Activated CD4-positive, CD25-positive, alpha-beta regulatory T cell treated with anti-CD3 and anti-CD28 coated beads, Interleukin-2, amount 50 U/mL, for 24 hours (primary cell): ENCODE data around the gene SBNO1.
"Not testable (repeated sequence)": the region's sequence is repeated elsewhere in the genome, so short reads cannot be mapped to it uniquely, and the experiment has no call there.

Experiments
- ATAC-seq, 2 donors: fragments of 150-1000 bp; cut with Tn5 transposase; one replicate each; pipeline ENCODE4 v1.10.0; 2021; ENCODE audit warnings: mild to moderate bottlenecking in 1 of 2, moderate library complexity in 1 of 2

Gene SBNO1

DNA sequence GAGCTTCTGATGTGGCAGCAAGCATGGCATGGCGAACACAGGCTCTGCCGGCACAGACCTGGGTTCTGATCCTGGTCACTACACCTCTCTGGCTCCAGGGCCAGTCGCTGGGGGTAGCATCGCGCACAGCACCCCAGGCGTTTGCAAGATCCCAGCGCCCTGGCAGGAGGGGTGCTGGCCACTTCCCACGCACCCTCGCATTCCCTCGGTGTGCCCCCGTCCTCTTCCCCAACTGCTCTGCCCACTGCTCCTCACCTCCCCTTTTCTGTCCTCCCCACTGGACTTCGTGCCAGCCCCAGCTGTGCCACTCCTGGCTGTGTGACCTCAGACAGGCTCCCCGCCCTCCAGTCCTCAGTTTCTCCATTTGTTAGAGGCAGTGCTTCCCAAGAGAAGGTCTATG lies 95.8 kb downstream of the SBNO1 start:
- no peak for ATAC-seq

DNA sequence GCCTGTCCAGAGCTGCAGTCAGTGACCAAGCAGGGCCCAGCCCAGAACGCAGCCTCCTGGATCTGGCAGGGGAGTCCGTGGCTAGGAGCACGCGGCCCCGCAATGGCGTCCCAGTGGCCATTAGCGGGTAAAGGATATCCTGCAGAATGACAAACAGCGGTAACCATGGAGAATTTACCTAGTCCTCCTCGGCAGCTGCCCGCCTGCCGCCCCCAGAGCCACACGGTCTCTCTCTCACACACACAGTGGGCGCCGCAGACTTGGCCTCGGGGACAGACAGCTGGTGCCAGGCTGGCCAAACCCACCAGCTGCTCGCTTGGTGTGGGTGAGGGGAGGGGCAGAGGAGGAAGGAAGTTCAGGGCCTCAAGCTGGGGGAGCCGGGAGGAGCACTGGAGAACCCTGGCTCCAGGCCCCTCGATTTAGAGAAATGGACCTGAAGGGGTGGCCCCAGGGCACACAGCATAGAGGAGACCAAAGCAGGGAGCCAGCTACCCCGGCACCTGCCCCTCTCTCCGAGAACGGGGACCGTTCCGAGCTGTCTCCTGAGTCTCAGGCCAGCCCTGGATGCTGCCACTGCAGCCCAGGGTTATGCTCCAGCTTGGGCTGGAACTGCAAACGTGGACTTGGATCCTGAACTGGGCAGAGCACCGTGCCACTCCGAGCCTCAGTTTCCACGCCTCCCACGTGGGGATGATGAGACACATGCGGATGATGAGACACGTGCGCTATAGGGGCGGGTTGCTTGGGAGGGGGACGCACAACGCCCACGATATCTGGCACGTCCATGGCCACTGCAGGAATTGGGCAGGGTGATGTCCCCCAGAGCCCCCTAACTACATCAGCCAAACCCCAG lies 96.4 kb downstream of the SBNO1 start:
- no peak for ATAC-seq

DNA sequence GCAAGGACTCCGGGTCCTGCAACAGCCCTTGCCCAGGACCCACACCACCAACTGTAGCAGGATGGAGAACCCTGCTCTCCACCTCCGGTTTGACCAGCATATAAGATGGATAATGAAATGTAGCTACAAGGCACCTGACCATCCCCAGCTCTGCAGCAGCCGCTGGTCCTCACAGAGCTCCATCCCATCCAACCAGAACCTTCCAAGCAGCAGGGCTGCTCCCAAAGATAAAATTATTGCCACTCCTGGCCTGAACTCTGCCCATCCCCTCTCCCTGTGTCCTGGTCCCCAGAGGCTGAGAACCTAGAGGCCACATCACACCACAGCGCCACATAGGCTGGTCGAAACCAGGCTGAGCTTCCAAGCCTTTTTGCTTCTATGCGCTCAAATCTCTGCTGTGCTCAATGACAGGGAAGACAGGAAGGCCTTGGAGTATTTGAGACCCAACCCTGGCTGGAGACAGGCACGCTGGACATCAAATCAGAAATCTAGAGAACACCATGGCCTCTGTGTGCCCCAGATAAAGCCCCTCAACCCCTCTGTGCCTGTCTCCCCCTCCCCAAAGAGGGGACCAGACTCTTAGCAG lies 97.2 kb downstream of the SBNO1 start:
- no peak for ATAC-seq

DNA sequence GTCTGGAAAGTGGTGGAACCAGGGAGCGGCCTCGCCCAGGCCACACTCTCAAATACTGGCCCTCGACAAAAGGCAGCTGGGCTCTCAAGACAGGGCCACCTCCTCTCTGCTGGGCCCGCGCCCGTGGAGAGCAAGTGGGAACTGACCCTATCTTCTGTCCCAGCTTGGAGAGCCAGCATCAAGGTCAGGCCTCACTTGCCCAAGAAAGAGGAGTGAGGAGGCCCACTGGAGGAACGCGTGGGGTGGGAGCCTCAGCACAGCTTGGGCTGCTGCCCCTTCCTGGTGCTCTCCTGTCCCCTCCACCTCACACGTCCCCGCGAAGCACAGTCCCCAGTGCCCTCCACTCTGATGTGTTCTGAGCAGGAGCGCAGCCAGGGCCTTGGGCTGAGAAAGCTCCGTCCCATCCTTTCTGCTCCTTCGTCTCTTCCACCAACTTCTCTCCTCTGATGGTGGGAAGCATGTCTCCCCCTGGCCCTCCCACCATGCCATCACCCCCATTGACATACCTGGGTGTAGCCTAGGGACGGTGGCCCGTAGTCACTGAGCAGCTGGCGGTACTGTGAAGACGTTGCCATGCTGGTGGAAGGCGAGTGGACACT lies 97.9 kb downstream of the SBNO1 start:
- no peak for ATAC-seq

DNA sequence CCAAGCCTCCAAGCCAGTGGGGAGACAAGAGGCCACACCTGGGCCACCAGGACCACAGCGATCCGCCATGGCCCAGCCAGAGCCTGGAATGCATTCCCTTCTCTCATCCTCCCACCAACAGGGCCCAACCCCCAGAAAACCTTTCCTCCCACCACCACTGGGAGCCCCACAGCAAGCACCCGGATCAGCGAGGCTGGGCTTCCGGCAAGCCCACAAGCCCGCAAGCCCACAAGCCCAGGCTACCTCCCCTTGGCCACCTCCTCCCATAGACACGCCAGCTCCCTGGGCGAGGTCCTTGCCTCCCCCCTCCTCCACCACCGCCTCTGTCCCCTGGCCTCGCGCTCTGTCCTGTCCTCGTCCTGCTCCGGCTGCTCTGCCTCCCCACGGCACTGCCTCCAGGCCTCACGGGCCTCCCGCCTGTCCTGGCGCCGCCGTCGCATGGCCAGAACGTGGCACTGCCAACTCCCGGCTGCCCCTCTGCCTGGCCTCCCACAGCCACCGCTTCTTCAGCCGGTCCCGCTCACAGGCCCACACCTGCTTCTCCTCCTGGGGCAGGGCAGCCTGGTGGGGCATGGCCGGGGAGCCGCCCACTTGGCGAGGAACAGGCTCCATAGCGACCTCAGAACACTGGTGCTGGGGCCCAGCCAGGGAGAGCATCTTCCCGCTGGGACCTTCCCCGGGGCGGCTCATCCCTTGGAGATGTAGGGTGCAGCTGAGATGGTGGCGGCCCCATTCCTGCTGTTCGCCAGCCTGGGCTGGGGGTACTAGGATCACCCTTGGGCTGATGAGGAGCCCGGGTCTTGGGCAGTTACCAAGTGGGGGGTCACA lies 98.6 kb downstream of the SBNO1 start:
- no peak for ATAC-seq

DNA sequence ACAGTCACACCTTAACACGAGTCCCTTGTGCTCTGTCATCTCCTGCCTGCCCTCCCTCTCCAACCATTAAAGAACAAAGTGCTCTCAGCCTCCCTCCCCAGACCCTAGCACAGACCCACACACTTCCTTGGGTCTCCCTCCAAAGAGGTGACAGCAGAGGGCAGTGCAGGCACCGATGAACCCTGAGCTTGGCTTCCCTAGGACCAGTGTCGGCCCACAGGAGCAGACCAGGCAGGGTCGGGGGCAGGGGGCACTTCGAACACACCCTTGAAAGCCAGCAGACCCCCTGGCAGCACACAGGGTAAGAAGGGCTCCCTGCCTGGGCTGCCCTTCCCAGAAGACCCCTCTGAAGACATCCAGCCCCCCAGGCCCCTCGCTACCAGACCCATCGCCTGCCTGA lies 100.0 kb downstream of the SBNO1 start:
- ATAC-seq: no peak

DNA sequence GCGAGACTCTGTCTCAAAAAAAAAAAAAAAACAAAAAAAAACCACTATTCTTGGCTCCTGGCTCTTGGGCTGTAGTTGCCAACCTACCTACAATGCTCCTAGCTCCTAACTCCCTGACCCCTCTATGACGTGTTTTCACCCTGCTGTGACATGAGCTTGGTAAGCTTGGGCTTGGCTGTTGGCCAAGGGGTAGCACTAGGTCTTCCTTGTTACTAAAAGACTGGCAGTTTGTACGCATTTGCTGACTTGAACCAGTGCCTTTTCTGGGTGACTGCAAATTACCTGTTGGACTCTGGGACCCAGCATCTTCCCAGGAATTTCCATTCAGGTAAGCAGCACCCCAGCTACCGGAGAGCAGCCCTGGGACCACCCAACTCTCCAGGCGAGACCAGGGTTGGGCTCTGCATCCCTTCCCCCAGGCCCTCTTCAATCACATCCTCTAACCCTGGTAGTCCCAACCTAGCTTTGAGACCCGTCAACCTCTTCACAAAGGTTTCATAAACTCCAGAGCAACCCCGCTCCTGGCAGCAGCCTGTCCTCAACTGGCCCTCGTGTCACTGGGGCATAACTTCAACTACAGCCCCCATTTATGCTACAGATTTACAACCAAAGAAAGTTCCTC lies 101.3 kb downstream of the SBNO1 start:
- ATAC-seq: no peak

DNA sequence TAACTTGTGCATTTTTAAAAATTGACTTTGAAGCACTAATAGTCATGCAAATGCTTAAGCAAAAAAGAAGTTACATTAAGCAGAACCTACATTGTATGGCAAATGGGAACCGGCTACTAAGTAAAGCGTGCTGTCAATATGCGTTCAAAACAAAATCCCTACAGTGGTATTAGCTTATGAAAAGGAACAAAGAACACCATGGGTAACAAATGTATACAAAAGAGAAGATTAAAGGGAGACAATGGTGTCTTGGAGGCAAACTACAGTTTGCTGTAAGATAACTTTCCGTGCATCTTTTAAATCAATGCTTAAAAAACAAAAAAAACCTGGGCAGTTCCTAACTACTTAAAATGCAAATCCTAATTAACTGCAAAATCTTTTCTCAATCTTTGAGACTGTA lies 103.5 kb downstream of the SBNO1 start:
- ATAC-seq: no peak

DNA sequence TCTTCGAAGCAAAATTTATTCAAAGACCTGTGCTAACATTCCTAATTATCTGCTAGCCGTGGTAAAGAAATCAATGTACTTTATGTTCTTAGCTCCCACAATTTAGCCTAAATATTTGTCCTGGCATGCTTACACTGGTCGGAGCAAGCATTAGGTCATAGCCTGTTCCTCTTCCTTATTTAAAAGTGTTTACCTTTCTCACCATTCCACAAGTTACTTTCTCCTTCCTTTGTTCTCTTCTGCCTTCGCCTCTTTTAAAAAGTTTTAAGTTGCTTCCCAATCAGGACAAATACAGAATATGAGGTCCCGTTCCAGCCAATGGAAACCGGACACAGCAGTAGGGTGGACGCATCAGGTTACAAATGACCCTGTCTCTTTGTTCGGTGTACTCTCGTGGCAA lies 104.6 kb downstream of the SBNO1 start:
- no peak for ATAC-seq

DNA sequence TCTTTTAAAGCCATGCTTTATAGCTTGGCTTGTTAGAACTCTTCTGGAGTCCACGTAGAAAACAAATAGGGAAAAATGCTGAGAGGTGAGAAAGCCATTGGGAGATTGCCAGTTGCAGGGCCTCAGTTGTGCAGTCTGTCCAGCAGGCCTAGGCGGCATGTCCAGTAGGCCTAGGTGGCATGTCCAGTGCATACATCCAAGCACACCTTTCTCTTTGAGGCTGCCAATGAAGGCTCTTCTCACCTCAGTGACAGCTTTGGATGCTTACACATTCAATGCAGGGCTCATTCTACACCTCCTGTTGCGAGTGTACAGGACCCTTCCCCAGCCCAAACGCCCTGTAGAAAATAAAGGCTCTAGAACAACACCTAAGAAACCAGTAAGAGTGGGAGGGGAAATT lies 106.1 kb downstream of the SBNO1 start:
- ATAC-seq: no peak

DNA sequence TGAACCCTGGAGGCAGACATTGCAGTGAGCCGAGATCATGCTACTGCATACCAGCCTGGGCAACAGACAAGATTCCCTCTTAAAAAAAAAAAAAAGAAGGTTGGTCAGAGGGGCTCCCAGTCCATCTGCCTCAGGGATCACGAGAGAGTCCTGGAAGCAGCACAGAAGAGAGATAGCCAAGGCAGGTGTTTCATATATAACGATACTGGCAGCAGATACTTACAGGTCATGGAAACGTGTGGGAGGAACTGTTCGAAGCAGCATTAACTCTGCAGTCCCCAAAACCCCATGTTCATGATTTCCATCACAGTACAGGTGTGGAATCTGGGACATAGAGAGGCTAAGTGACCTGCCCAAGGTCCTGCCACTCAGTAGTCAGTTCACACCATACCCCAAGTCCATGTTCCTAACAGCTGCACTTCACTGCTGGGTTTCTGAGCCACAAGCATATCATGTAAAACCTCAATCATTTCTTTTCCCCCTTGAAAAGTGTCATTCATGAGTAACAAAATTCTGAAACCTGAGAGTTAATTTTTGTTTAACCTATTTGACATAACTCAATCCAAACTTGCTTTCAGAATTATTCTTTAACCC lies 109.7 kb downstream of the SBNO1 start:
- peak in 1 of 2 donors; percentile 33 for ATAC-seq

DNA sequence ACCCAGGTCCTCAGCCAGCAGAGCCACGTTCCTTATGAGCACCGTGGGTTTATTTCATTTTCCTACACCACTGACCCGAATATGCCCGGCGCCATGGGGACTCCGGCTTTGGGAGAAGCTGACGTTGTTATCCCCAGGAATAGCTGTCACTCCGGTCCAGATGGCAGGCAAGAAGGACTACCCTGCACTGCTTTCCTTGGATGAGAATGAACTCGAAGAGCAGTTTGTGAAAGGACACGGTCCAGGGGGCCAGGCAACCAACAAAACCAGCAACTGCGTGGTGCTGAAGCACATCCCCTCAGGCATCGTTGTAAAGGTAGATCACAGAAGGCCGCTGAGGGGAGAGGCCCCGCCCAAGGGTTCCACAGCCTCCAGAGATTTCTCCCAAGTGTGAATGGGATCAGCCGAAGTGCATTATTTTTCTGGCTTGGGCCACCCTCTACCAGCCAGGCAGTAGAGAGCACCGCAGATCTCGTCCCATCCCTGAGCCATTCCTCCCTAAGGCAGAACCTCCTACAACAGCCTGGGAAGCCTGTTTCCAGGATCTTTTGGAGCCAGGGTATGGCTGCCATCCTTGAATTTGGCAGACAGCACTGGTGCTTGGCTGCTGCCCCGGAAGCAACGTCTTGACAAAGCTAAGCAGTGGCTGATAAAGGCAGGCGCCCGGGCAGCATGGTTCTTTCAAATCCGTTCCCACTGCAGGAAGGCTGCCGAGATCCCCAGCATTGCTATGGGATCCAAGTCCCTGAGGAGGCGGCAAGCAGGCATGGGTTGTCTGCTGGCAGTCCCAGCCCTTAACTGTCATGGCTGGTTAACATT lies 110.8 kb downstream of the SBNO1 start:
- no peak for ATAC-seq

DNA sequence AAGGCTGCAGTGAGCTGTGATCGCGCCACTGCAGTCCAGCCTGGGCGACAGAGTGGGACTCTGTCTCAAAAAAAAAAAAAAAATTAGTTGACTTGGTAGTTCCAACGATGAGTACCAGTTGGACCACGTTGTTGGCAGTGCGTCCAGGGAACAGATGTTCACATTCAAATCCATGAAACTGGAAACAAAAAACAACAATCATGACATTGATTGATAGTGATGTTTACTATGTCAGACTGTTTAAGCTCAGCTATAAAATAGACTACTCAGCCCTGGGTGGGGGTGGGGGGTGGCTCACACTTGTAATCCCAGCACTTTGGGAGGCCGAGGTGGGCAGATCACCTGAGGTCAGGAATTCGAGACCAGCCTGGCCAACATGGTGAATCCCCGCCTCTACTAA lies 112.3 kb downstream of the SBNO1 start:
- ATAC-seq: not testable (repeated sequence)

DNA sequence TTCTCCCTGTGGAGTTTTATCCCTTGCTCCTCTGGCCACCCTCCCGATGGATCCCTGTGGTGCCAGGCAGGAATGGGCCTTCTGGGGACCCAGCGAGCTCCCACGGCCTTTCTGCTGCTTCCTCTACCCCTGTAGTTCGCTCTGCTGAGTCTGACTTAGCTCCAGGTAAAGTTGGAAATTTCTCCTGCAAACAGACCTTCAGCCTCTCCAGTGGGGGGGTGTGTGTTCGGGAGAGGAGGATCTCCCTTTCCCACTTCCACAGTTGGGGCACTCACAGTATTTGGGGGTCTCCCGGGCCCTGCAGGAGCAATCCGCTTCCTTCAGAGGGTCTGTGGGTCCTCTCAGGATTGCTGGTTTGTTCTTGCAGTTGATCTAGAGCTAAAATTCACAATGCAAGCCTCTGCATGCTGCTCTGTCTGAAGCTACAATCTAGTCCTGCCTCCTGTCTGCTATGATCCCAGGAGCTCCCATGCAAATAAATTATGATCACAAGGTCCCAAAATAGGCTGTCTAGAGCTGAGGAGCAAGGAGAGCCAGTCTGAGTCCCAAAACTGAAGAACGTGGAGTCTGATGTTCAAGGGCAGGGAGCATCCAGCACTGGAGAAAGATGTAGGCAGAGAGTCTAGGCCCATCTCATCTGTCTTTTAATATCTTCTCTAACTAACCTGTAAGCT lies 113.1 kb downstream of the SBNO1 start:
- ATAC-seq: no peak

DNA sequence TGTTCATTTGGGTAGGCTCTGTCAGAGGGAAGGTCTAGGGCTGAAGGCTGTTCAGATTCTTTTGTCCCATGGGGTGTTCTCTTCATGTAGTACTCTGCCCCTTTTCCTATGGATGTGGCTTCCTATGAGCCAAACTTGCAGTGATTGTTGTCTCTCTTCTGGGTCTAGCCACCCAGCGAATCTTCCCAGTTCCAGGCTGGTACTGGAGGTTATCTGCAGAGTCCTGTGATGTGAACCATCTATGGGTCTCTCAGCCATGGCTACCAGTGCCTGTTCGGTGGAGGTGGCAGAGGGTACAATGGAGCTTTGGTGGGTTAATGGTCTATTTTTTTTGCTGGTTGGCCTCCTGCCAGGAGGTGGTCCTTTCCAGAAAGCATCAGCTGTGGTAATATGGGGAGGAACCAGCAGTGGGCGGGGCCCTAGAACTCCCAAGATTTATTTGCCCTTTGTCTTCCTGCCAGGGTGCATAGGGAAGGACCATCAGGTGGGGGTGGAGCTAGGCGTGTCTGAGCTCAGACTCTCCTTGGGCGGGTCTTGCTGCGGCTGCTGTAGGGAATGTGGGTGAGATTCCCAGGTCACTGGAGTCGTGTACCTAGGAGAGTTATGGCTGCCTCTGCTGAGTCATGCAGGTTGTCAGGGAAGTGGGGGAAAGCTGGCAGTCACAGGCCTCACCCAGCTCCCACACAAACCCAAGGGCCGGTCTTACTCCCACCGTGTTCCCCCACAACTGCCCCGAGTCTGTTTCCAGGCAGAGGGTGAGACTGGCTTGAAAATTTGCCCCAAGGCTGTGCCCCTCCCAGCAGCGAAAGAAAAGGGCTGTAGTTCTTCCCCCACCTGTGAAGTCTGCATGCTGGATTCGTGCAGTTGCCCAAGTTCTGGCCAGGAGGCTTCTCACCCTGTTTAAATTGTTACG lies 113.9 kb downstream of the SBNO1 start:
- no peak for ATAC-seq

DNA sequence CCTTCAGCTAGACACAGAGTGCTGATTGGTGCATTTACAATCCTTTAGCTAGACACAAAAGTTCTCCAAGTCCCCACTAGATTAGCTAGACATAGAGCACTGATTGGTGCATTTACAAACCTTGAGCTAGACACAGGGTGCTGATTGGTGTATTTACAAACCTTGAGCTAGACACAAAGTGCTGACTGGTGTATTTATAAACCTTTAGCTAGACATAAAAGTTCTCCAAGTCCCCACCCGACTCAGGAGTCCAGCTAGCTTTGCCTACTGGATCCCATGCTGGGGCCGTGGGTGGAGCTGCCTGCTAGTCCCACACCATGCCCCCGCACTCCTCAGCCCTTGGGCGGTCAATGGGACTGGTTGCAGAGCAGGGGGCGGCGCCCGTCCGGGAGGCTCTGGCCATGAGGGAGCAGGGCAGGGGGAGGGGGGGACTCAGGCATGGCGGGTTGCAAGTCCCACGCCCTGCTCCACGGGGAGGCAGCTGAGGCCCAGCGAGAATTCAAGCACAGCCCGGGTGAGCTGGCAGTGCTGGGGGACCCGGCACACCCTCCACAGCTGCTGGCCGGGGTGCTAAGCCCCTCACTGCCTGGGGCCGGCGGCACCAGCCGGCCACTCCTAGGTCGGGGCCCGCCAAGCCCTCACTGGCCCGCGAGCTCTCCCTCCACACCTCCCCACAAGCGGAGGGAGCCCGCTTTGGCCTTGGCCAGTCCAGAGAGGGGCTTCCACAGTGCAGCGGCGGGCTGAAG lies 115.5 kb downstream of the SBNO1 start:
- not testable (repeated sequence) for ATAC-seq

DNA sequence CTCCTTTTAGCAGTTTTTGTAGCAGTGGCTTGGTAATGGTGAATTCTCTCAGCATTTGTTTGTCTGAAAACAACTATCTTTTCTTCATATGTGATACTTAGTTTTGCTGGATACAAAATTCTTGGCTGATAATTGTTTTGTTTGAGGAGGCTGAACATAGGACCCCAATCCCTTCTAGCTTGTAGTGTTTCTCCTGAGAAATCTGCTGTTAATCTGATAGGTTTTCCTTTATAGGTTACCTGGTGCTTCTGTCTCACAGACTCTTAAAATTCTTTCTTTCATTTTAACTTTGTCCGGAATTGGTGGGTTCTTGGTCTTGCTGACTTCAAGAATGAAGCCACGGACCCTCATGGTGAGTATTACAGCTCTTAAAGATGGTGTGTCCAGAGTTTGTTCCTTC lies 116.5 kb downstream of the SBNO1 start:
- ATAC-seq: not testable (repeated sequence)

DNA sequence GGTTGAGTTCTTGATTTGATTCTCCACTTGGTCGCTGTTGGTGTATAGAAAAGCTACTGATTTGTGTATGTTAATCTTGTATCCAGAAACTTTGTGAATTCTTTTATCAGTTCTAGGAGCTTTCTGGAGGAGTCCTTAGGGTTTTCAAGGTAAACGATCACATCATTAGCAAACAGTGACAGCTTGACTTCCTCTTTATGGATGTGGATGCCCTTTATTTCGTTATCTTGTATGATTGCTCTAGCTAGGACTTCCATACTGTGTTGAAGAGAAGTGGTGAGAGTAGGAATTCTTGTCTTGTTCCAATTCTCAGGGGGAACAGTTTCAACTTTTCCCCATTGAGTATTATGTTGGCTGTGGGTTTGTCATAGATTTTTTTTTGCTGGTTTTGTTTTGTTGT lies 119.0 kb downstream of the SBNO1 start:
- ATAC-seq: no peak

DNA sequence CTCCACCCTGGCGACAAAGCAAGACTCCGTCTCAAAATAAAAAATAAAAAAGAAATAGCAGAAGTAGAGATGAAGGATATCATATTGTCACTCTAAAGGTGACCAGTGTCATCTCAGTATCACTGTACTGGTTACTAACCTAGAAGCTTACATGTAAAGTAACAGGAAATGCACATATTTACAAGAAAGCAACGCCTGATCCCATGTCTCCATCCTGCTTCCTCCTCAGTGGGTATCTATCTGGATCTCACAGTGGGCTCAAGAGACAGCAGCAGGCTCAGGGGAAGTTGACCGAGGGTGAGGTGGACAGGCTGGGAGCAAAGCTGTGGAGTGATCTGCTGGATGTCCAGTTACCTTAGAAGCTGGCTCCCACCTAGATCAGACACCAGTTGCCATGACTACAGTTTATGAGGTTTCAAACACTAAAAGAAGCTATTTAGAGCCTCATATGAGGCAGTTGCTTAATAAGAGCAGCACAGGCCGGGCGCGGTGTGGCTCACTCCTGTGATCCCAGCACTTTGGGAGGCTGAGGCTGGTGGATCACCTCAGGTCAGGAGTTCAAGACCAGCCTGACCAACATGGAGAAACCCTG lies 120.9 kb downstream of the SBNO1 start:
- no peak for ATAC-seq
